Erythroblast (primary cell): ENCODE data around the gene GIPC3.

Experiments
- DNase-seq, 2 experiments: peaks; one replicate each; lab custom pipeline; 2025; lab: John Stamatoyannopoulos, UW
- GATA1 ChIP-seq: IDR thresholded peaks from 2 replicates; pipeline ENCODE4 v1.6.1; 2011; ENCODE audit warnings: low read depth, mild to moderate bottlenecking, control low read depth, low read length, moderate library complexity
- POLR2A ChIP-seq: IDR thresholded peaks from 2 replicates; pipeline ENCODE4 v1.6.1; 2011; ENCODE audit warnings: mild to moderate bottlenecking, low read length

The GIPC3 gene

GRCh38 chr19:3607303-3608078, 22.2 kb downstream of the GIPC3 start:
- DNase-seq, result no peak
- TF ChIP-seq POLR2A (no peak), GATA1 (no peak)

GRCh38 chr19:3608079-3608641, 22.9 kb downstream of the GIPC3 start:
- no peak for DNase-seq
- TF ChIP-seq GATA1 (no peak), POLR2A (no peak)

- no peak for TF ChIP-seq POLR2A
- TF ChIP-seq GATA1, result no peak
- DNase-seq, result no peak
These were observed 23.6 kb downstream of the GIPC3 start for GRCh38 chr19:3608750-3609322.

GRCh38 chr19:3609779-3610719, 24.8 kb downstream of the GIPC3 start:
- no peak for DNase-seq
- TF ChIP-seq POLR2A (no peak), GATA1 (no peak)

- no peak for TF ChIP-seq GATA1
- TF ChIP-seq POLR2A, result no peak
- no peak for DNase-seq
These were observed 25.8 kb downstream of the GIPC3 start for GRCh38 chr19:3610745-3611717.

GRCh38 chr19:3611841-3612240, 26.6 kb downstream of the GIPC3 start:
- TF ChIP-seq POLR2A (no peak), GATA1 (no peak)
- DNase-seq, result no peak

- no peak for DNase-seq
- TF ChIP-seq POLR2A (no peak), GATA1 (no peak)
These were observed 27.1 kb downstream of the GIPC3 start for GRCh38 chr19:3612330-3612729.

GRCh38 chr19:3612901-3613741, 27.8 kb downstream of the GIPC3 start:
- no peak for TF ChIP-seq GATA1
- TF ChIP-seq POLR2A, result no peak
- no peak for DNase-seq

- no peak for DNase-seq
- TF ChIP-seq POLR2A (no peak), GATA1 (no peak)
These were observed 28.8 kb downstream of the GIPC3 start for GRCh38 chr19:3613818-3614661.

GRCh38 chr19:3614858-3615505, 29.7 kb downstream of the GIPC3 start:
- DNase-seq, result no peak
- TF ChIP-seq GATA1 (no peak), POLR2A (no peak)

GRCh38 chr19:3615524-3616135, 30.4 kb downstream of the GIPC3 start:
- no peak for TF ChIP-seq GATA1
- TF ChIP-seq POLR2A, result no peak
- DNase-seq, result no peak
